HUES64 (cell line): Measurements from ENCODE around the gene NFASC.

Experiments used
- H3K27ac ChIP-seq: 2 replicates; pipeline ENCODE4 v1.7.0; 2013; ENCODE audit warnings: low read depth, low read length, inconsistent platforms
- H3K27me3 ChIP-seq: 2 replicates; pipeline ENCODE4 v1.6.1; 2013; ENCODE audit warnings: mild to moderate bottlenecking, low read length; ENCODE audit not compliant: insufficient read depth
- H3K36me3 ChIP-seq: 2 replicates; pipeline ENCODE4 v1.6.1; 2013; ENCODE audit warnings: mild to moderate bottlenecking, low read length; ENCODE audit not compliant: insufficient read depth
- H3K4me1 ChIP-seq: 2 replicates; pipeline ENCODE4 v1.6.1; 2013; ENCODE audit warnings: mild to moderate bottlenecking, low read length, moderate library complexity; ENCODE audit not compliant: insufficient read depth
- H3K4me3 ChIP-seq: 2 replicates; pipeline ENCODE4 v1.5.1; 2013; ENCODE audit warnings: mild to moderate bottlenecking, low read length, moderate library complexity
- H3K9ac ChIP-seq: 2 replicates; pipeline ENCODE4 v1.6.1; 2013; ENCODE audit warnings: mild to moderate bottlenecking, low read depth, low read length
- H3K9me3 ChIP-seq: 2 replicates; pipeline ENCODE4 v1.6.1; 2013; ENCODE audit warnings: low read depth, low read length; ENCODE audit not compliant: insufficient read depth
- WGBS: fragments of 150-250, 120-280 bp; methylation state at CpG from one replicate; pipeline ENCODE4 v1.1.7; 2013; ENCODE audit warnings: missing lambda C conversion rate; 5-methylcytosine and 5-hydroxymethylcytosine counted together

The NFASC gene

GRCh38 chr1:204859861-204860267, 10.8 kb upstream of the NFASC start:
- Histone ChIP-seq H3K27ac (no peak overlapping the region), H3K36me3 (no peaks in the 10 kb centered on the region)

GRCh38 chr1:204863024-204863423, 7.6 kb upstream of the NFASC start:
- no peak overlapping the region for H3K9ac ChIP-seq
- no peaks in the 10 kb centered on the region for H3K36me3 ChIP-seq
- 88% methylated on average over 5 of the region's 5 CpGs for WGBS
- H3K27me3 ChIP-seq: no peaks in the 10 kb centered on the region
- H3K4me1 ChIP-seq: peaks cover 8% of the 10 kb centered on the region; the same call in 1 of the 2 replicates
- no peaks in the 10 kb centered on the region for H3K9me3 ChIP-seq
- no peak overlapping the region for H3K27ac ChIP-seq
- no peak overlapping the region for H3K4me3 ChIP-seq

More at GRCh38 chr1:204859861-204860267, 10.8 kb upstream of the NFASC start:
- Histone ChIP-seq H3K4me1 (peaks cover 8% of the 10 kb centered on the region; the same call in 1 of the 2 replicates), H3K4me3 (no peak overlapping the region), H3K27me3 (no peaks in the 10 kb centered on the region), H3K9me3 (no peaks in the 10 kb centered on the region), H3K9ac (no peak overlapping the region)
- WGBS: 86% methylated on average over 4 of the region's 4 CpGs

- no peaks in the 10 kb centered on the region for H3K36me3 ChIP-seq
- whole genome bisulfite sequencing: 91% methylated on average over 4 of the region's 4 CpGs
- H3K4me3 ChIP-seq: no peak overlapping the region
- H3K9ac ChIP-seq: no peak overlapping the region
- H3K27ac ChIP-seq: no peak overlapping the region
- 0 out of 2 replicates have a peak, but pooled peaks cover 1% of the 10 kb centered on the region for H3K4me1 ChIP-seq
- no peaks in the 10 kb centered on the region for H3K27me3 ChIP-seq
- H3K9me3 ChIP-seq: no peaks in the 10 kb centered on the region
These were observed 6.9 kb upstream of the NFASC start for GRCh38 chr1:204863730-204864129.

- Histone ChIP-seq H3K36me3 (no peaks in the 10 kb centered on the region), H3K9ac (no peak overlapping the region), H3K4me1 (no peaks in the 10 kb centered on the region), H3K27me3 (no peaks in the 10 kb centered on the region), H3K9me3 (no peaks in the 10 kb centered on the region), H3K27ac (no peak overlapping the region), H3K4me3 (no peak overlapping the region)
- WGBS: 85% methylated on average over 5 of the region's 5 CpGs
These were observed 4.5 kb upstream of the NFASC start for GRCh38 chr1:204866051-204866596.

- 91% methylated on average over 2 of the region's 2 CpGs for WGBS
- no peak overlapping the region for H3K9ac ChIP-seq
- H3K27me3 ChIP-seq: no peaks in the 10 kb centered on the region
- H3K36me3 ChIP-seq: no peaks in the 10 kb centered on the region
- H3K4me3 ChIP-seq: no peak overlapping the region
- H3K9me3 ChIP-seq: no peaks in the 10 kb centered on the region
- no peaks in the 10 kb centered on the region for H3K4me1 ChIP-seq
- H3K27ac ChIP-seq: no peak overlapping the region
These were observed 3.5 kb upstream of the NFASC start for GRCh38 chr1:204867203-204867602.

- no peak overlapping the region for H3K9ac ChIP-seq
- no peak overlapping the region for H3K4me3 ChIP-seq
- no peaks in the 10 kb centered on the region for H3K36me3 ChIP-seq
- H3K27me3 ChIP-seq: no peaks in the 10 kb centered on the region
- 94% methylated on average over 10 of the region's 10 CpGs for WGBS
- H3K9me3 ChIP-seq: no peaks in the 10 kb centered on the region
- no peak overlapping the region for H3K27ac ChIP-seq
- no peaks in the 10 kb centered on the region for H3K4me1 ChIP-seq
These were observed 2.9 kb upstream of the NFASC start for GRCh38 chr1:204867666-204868339.

- Histone ChIP-seq H3K27me3 (no peaks in the 10 kb centered on the region), H3K27ac (no peak overlapping the region), H3K4me3 (no peak overlapping the region), H3K9me3 (no peaks in the 10 kb centered on the region), H3K4me1 (no peaks in the 10 kb centered on the region), H3K9ac (no peak overlapping the region), H3K36me3 (no peaks in the 10 kb centered on the region)
- WGBS: 85% methylated on average over 7 of the region's 7 CpGs
These were observed 2.3 kb upstream of the NFASC start for GRCh38 chr1:204868340-204868700.

GRCh38 chr1:204869097-204869496, 1.6 kb upstream of the NFASC start:
- no peaks in the 10 kb centered on the region for H3K4me1 ChIP-seq
- H3K36me3 ChIP-seq: no peaks in the 10 kb centered on the region
- no peaks in the 10 kb centered on the region for H3K27me3 ChIP-seq
- no peak overlapping the region for H3K4me3 ChIP-seq
- H3K9me3 ChIP-seq: no peaks in the 10 kb centered on the region
- whole genome bisulfite sequencing: 93% methylated on average over 3 of the region's 3 CpGs
- H3K9ac ChIP-seq: no peak overlapping the region
- no peak overlapping the region for H3K27ac ChIP-seq

GRCh38 chr1:204871405-204872037, 859 bp downstream of the NFASC start:
- Histone ChIP-seq H3K4me3 (no peak overlapping the region), H3K27ac (no peak overlapping the region), H3K27me3 (no peaks in the 10 kb centered on the region), H3K9ac (no peak overlapping the region), H3K9me3 (no peaks in the 10 kb centered on the region), H3K36me3 (no peaks in the 10 kb centered on the region), H3K4me1 (peaks cover 9% of the 10 kb centered on the region; the same call in 1 of the 2 replicates)
- 95% methylated on average over 5 of the region's 5 CpGs for WGBS

GRCh38 chr1:204872262-204872881, 1.7 kb downstream of the NFASC start:
- 94% methylated on average over 6 of the region's 6 CpGs for whole genome bisulfite sequencing
- H3K27ac ChIP-seq: no peak overlapping the region

GRCh38 chr1:204873176-204873575, 2.5 kb downstream of the NFASC start:
- no peaks in the 10 kb centered on the region for H3K36me3 ChIP-seq
- H3K9ac ChIP-seq: no peak overlapping the region
- no peaks in the 10 kb centered on the region for H3K9me3 ChIP-seq
- peaks cover 12% of the 10 kb centered on the region; the same call in 1 of the 2 replicates for H3K4me1 ChIP-seq
- H3K4me3 ChIP-seq: no peak overlapping the region
- no peaks in the 10 kb centered on the region for H3K27me3 ChIP-seq
- no peak overlapping the region for H3K27ac ChIP-seq
- 92% methylated on average over 2 of the region's 2 CpGs for WGBS

More at GRCh38 chr1:204872262-204872881, 1.7 kb downstream of the NFASC start:
- Histone ChIP-seq H3K9me3 (no peaks in the 10 kb centered on the region), H3K4me3 (no peak overlapping the region), H3K9ac (no peak overlapping the region), H3K36me3 (no peaks in the 10 kb centered on the region), H3K27me3 (no peaks in the 10 kb centered on the region), H3K4me1 (peaks cover 9% of the 10 kb centered on the region; the same call in 1 of the 2 replicates)
